K562 (cell line): ENCODE results near the gene WHAMM. TPM values are rescaled to one million over a fixed set of nuclear protein-coding genes. Genes with fewer than 3 reads are reported as not detected.

Source experiments
- ATAC-seq: fragments of 200-7000 bp; cut with Tn5 transposase; 3 replicates; pipeline ENCODE4 v1.9.1; 2020; ENCODE audit warnings: moderate library complexity
- BruUV-seq: library from RNA; stranded (reverse); fragments of 400-500 nt; replicated peaks from 2 replicates; lab custom pipeline; 2021; lab: Mats Ljungman, UMichigan
- CTCF ChIA-PET: fragments of 300-600 bp; formaldehyde crosslinking; extraction: SDS; loops from one replicate; lab custom pipeline; 2021; ENCODE audit warnings: low intra/inter-chr PET ratio; lab: Yijun Ruan, JAX
- POLR2A ChIA-PET: fragments of 300-600, 350-650 bp; sonication (Branson Sonifier 250); formaldehyde crosslinking; extraction: SDS; loops from one replicate; lab custom pipeline; 2021; ENCODE audit warnings: antibody characterized with exemption, inconsistent platforms; lab: Yijun Ruan, JAX
- DNase-seq, 4 experiments: peaks; one replicate each; pipeline versions ENCODE4 v3.0.0 to v3.0.0-alpha.2; 2011 to 2018; ENCODE audit warnings: low spot score in 3 of 4, mixed read lengths in 3 of 4; ENCODE audit errors: extremely low read depth in 1 of 4
- FAIRE-seq: peaks from 2 replicates; lab custom pipeline; 2011; peaks lifted over from hg19 to GRCh38; lab: Jason Lieb, UNC
- H2AFZ ChIP-seq: 2 replicates; pipeline ENCODE4 v1.6.0; 2011; ENCODE audit warnings: low read depth, low read length, control low read depth, inconsistent platforms
- H3K27ac ChIP-seq: fragments of 200-600 bp; 3 replicates; pipeline ENCODE4 v1.8.0; 2011; ENCODE audit warnings: low read depth, mild to moderate bottlenecking, control low read depth, inconsistent platforms, low read length, moderate library complexity, mixed read lengths; ENCODE audit errors: extremely low read depth
- H3K27me3 ChIP-seq, 2 experiments: fragments of 300-600 bp in 1 of 2; 2 replicates in 1 of 2; 3 replicates in 1 of 2; pipeline versions ENCODE4 v1.6.0 to v1.8.0; 2011; ENCODE audit warnings: inconsistent platforms in 2 of 2, low read length in 2 of 2, mild to moderate bottlenecking in 1 of 2, mixed read lengths in 1 of 2, moderate library complexity in 1 of 2; ENCODE audit not compliant: control insufficient read depth in 2 of 2, insufficient read depth in 2 of 2
- H3K36me3 ChIP-seq: fragments of 300-600 bp; 3 replicates; pipeline ENCODE4 v1.8.0; 2011; ENCODE audit warnings: mild to moderate bottlenecking, low read length, inconsistent platforms; ENCODE audit not compliant: control insufficient read depth, insufficient read depth
- H3K4me1 ChIP-seq, 2 experiments: fragments of 200-600 bp in 1 of 2; replicated peaks in 1 of 2; 2 replicates in 1 of 2; 3 replicates in 1 of 2; pipeline versions ENCODE4 v1.5.1 to v1.8.0; 2011; ENCODE audit warnings: inconsistent platforms in 2 of 2, low read length in 2 of 2, mild to moderate bottlenecking in 1 of 2, mixed read lengths in 1 of 2, moderate library complexity in 1 of 2; ENCODE audit not compliant: control insufficient read depth in 2 of 2, insufficient read depth in 2 of 2
- H3K4me2 ChIP-seq: 2 replicates; pipeline ENCODE4 v1.6.1; 2011; ENCODE audit warnings: low read length, control low read depth, inconsistent platforms, mixed read lengths; ENCODE audit not compliant: insufficient read depth
- H3K4me3 ChIP-seq: fragments of 200-600 bp; sonication (generic), shearing (Covaris generic); 2 replicates; pipeline ENCODE4 v1.5.1; 2016; ENCODE audit warnings: control low read depth, inconsistent platforms
- H3K79me2 ChIP-seq: fragments of 200-600 bp; 3 replicates; pipeline ENCODE4 v1.8.0; 2011; ENCODE audit warnings: low read length, inconsistent platforms; ENCODE audit not compliant: control insufficient read depth, insufficient read depth
- H3K9ac ChIP-seq, 2 experiments: 2 replicates each; pipeline versions ENCODE4 v1.6.0 to v1.6.1; 2011; ENCODE audit warnings: low read depth in 2 of 2, low read length in 2 of 2, control low read depth in 1 of 2, inconsistent platforms in 1 of 2, mild to moderate bottlenecking in 1 of 2, mixed read lengths in 1 of 2; ENCODE audit not compliant: insufficient read depth in 1 of 2
- H3K9me1 ChIP-seq: one replicate; pipeline ENCODE4 v1.6.0; 2011; ENCODE audit warnings: inconsistent platforms, mild to moderate bottlenecking, low read length, moderate library complexity; ENCODE audit not compliant: control insufficient read depth, insufficient read depth
- H3K9me3 ChIP-seq: replicated peaks from 2 replicates; pipeline ENCODE4 v1.5.1; 2011; ENCODE audit warnings: low read depth, low read length, inconsistent platforms; ENCODE audit not compliant: control insufficient read depth, insufficient read depth
- H4K20me1 ChIP-seq: replicated peaks from 2 replicates; pipeline ENCODE4 v1.6.1; 2011; ENCODE audit warnings: low read length, inconsistent platforms, mixed read lengths; ENCODE audit not compliant: control insufficient read depth, insufficient read depth
- ASH1L ChIP-seq: fragments of 450-650 bp; IDR thresholded peaks from 2 replicates; pipeline ENCODE4 v1.6.1; 2018; ENCODE audit warnings: borderline replicate concordance, mild to moderate bottlenecking, low read depth; ENCODE audit not compliant: partially characterized antibody
- HCFC1 ChIP-seq: IDR thresholded peaks from 2 replicates; pipeline ENCODE4 v1.6.1; 2012; ENCODE audit warnings: low read depth, low read length, improper control_type of control experiment
- HDGF ChIP-seq: fragments of 450-650 bp; IDR thresholded peaks from 2 replicates; pipeline ENCODE4 v1.6.1; 2016
- MEF2D ChIP-seq: conservative IDR thresholded peaks from 2 replicates; pipeline ENCODE4 v1.6.1; 2016; ENCODE audit warnings: low read depth, missing genetic modification characterization, missing compliant biosample characterization
- RCOR1 ChIP-seq, 2 experiments: IDR thresholded peaks; 2 replicates each; pipeline ENCODE4 v1.6.1; 2012; ENCODE audit warnings: low read depth in 2 of 2, low read length in 2 of 2, borderline replicate concordance in 1 of 2, improper control_type of control experiment in 1 of 2
- SETDB1 ChIP-seq: IDR thresholded peaks from one replicate; pipeline ENCODE4 v1.6.1; 2012; ENCODE audit warnings: low read length, control low read depth, inconsistent platforms
- SMAD2 ChIP-seq: fragments of 150-350 bp; IDR thresholded peaks from 2 replicates; pipeline ENCODE4 v1.6.1; 2014; ENCODE audit warnings: low read depth, mild to moderate bottlenecking, low read length
- SRSF9 ChIP-seq: fragments of 200-400 bp; formaldehyde crosslinking; IDR thresholded peaks from 2 replicates; pipeline ENCODE4 v1.6.1; 2017; ENCODE audit warnings: low read depth, low read length, borderline replicate concordance
- TAF1 ChIP-seq: IDR thresholded peaks from 2 replicates; pipeline ENCODE4 v1.6.1; 2011; ENCODE audit warnings: mild to moderate bottlenecking, low read length, moderate library complexity; ENCODE audit not compliant: insufficient read depth, control insufficient read depth, severe bottlenecking; ENCODE audit errors: extremely low read depth
- ZNF121 ChIP-seq: sonication (generic); formaldehyde crosslinking; conservative IDR thresholded peaks from 2 replicates; pipeline ENCODE4 v1.8.0; 2022; ENCODE audit warnings: missing genetic modification reagents
- ZNF431 ChIP-seq: sonication (generic); formaldehyde crosslinking; IDR thresholded peaks from 2 replicates; pipeline ENCODE4 v1.8.0; 2022; ENCODE audit warnings: mild to moderate bottlenecking, missing genetic modification reagents
- ZNF740 ChIP-seq, 3 experiments: fragments of 200-800 bp in 1 of 3; sonication (Bioruptor generic) in 1 of 3; sonication (generic) in 1 of 3; formaldehyde crosslinking in 1 of 3; IDR thresholded peaks; 2 replicates each; pipeline versions ENCODE4 v1.6.1 to v1.8.0; 2016 to 2022; ENCODE audit warnings: mild to moderate bottlenecking in 2 of 3, missing compliant biosample characterization in 2 of 3, missing genetic modification characterization in 2 of 3, missing genetic modification reagents in 1 of 3
- ZNF79 ChIP-seq: fragments of 250-450 bp; sonication (Bioruptor Pico); IDR thresholded peaks from 2 replicates; pipeline ENCODE4 v1.4.0; 2020; ENCODE audit warnings: low read depth, mild to moderate bottlenecking, moderate library complexity
- WGBS: fragments of 100-300 bp; shearing (Covaris generic); methylation state at CpG from one replicate; pipeline ENCODE4 v1.1.6; 2016; ENCODE audit warnings: low coverage, mixed read lengths; ENCODE audit not compliant: insufficient coverage; ENCODE audit errors: missing lambda C conversion rate; 5-methylcytosine and 5-hydroxymethylcytosine counted together
- in situ Hi-C: fragments of 300-500 bp; cut with MboI; formaldehyde crosslinking; loops from 4 replicates; pipeline ENCODE4 v1.15.0; 2018; ENCODE audit warnings: inconsistent platforms, mixed read lengths
- intact Hi-C: fragments of 100-400 bp; cut with micrococcal nuclease; formaldehyde crosslinking; loops from 2 replicates; pipeline ENCODE4 v1.14.2; 2022
- polyA plus RNA-seq, 8 experiments: library from polyadenylated mRNA; depleted of rRNA in 4 of 8; stranded (reverse) in 5 of 8; unstranded in 3 of 8; fragments of >200 nt; fragmentation: Nextera tagmentation in 2 of 8; fragmentation: Illumina TruSeq in 1 of 8; extraction: Ambion mirVana in 2 of 8; extraction: Trizol in 1 of 8; gene quantifications; 2 replicates each; pipeline versions ENCODE4 v1.2.1 to v1.2.3, GENCODE V29; 2011 to 2014; ENCODE audit warnings: inconsistent platforms in 1 of 8, missing spikeins in 1 of 8
- total RNA-seq, 7 experiments: library from RNA; depleted of rRNA in 6 of 7; stranded (reverse); fragments of >200 nt in 6 of 7; fragmentation: Illumina TruSeq in 2 of 7; extraction: Trizol in 2 of 7; gene quantifications; 2 replicates each; pipeline versions ENCODE4 v1.2.1 to v1.2.3, GENCODE V29; 2011 to 2021; ENCODE audit warnings: low replicate concordance in 1 of 7
- TF ChIP-seq, protein P1 (sequence below): fragments of 250-450 bp; sonication (Bioruptor Pico); IDR thresholded peaks from 2 replicates; pipeline ENCODE4 v1.8.0; 2021; ENCODE audit warnings: moderate library complexity, mild to moderate bottlenecking, inconsistent platforms
- TF ChIP-seq, protein P2 (sequence below): sonication (generic); formaldehyde crosslinking; IDR thresholded peaks from 2 replicates; pipeline ENCODE4 v1.9.0; 2022; ENCODE audit warnings: mild to moderate bottlenecking, missing genetic modification reagents

Gene WHAMM
- total and polyA plus RNA-seq, 9 of the 15 experiments (the other 6 are each of a cell fraction or from before 2014, with no cell fraction given) = 2.0 to 4.8 (median 3.6) TPM

GRCh38 chr15:82789491-82789890 is 19.9 kb upstream of the WHAMM start:
- no peak; the same call in 2 of the 3 replicates for ATAC-seq
- H3K9me1 ChIP-seq = no peaks in the 10 kb centered on the region
- H4K20me1 ChIP-seq = no peaks in the 10 kb centered on the region
- no peak overlapping the region for H3K9ac ChIP-seq
- H3K4me3 ChIP-seq = no peak overlapping the region
- peaks cover 7 to 21% of the 10 kb centered on the region in 2 experiments for H3K27me3 ChIP-seq
- no peak overlapping the region for H2AFZ ChIP-seq
- ChIA-PET CTCF (no interaction called here), POLR2A (no interaction called here)
- H3K36me3 ChIP-seq = no peaks in the 10 kb centered on the region
- intact Hi-C loops = no loop called here
- no peak for FAIRE-seq
- no peaks in the 10 kb centered on the region for H3K79me2 ChIP-seq
- H3K9me3 ChIP-seq = no peaks in the 10 kb centered on the region
- BruUV-seq = no TSS peak
- TF ChIP-seq ZNF121 (CRISPR knock-in tag) = peak; percentile 45; the same call in 1 of the 2 replicates
- TF ChIP-seq RCOR1 (IDR thresholded peaks at IDR 0.05; ENCODE audit: borderline replicate concordance in 1 of 2, low read depth in 2 of 2, low read length in 2 of 2) = no peak
- 0% methylated on average over 1 of the region's 1 CpG for WGBS
- H3K27ac ChIP-seq = no peak overlapping the region
- H3K4me2 ChIP-seq = no peak overlapping the region
- peak in 1 of 4 experiments; percentile 3 for DNase-seq
- in situ Hi-C loops = no loop called here
- no peaks in the 10 kb centered on the region; a peak in 1 of 5 replicates for H3K4me1 ChIP-seq

DNA sequence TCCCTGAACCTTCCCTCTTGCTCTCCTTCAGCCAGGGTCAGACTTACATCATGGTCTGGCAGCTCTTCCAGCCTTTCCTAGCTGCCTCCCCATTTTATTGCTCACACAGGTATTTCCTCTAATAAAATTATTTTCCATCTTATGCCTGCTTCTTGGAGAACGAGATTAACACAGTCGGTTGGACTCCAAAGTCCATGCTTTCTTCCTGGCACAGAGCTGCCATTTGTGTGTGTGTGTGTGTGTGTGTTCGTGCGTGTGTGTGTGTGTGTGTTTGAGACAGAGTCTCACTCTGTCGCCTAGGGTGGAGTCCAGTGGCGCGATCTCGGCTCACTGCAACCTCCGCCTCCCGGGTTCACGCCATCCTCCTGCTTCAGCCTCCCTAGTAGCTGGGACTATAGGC is 19.1 kb upstream of the WHAMM start:
- no peak overlapping the region for H3K4me2 ChIP-seq
- no peaks in the 10 kb centered on the region for H3K9me3 ChIP-seq
- H3K36me3 ChIP-seq = no peaks in the 10 kb centered on the region
- CTCF ChIA-PET = no interaction called here
- H3K79me2 ChIP-seq = no peaks in the 10 kb centered on the region
- no peak overlapping the region for H3K9ac ChIP-seq
- H3K27ac ChIP-seq = no peak overlapping the region
- H3K27me3 ChIP-seq = peaks cover 7 to 17% of the 10 kb centered on the region in 2 experiments
- TF ChIP-seq ZNF740 (CRISPR knock-in tag; IDR thresholded peaks at IDR 0.05) (no peak), ZNF740 (tag; IDR thresholded peaks at IDR 0.05) (no peak), HDGF (no peak), ASH1L (no peak), HCFC1 (no peak), SMAD2 (no peak), TAF1 (no peak), SRSF9 (no peak), SETDB1 (no peak), ZNF431 (no peak), MEF2D (tag) (no peak), ZNF79 (CRISPR knock-in tag) (no peak)
- TF ChIP-seq, protein P1, sequence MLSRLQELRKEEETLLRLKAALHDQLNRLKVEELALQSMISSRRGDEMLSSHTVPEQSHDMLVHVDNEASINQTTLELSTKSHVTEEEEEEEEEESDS = no peak
- TF ChIP-seq, protein P2, sequence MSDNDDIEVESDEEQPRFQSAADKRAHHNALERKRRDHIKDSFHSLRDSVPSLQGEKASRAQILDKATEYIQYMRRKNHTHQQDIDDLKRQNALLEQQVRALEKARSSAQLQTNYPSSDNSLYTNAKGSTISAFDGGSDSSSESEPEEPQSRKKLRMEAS (CRISPR knock-in tag) = no peak
- TF ChIP-seq, all 486 proteins: peak for 0
- ATAC-seq (no peak; the same call in 2 of the 3 replicates), FAIRE-seq (no peak), DNase-seq (no peak)
- in situ Hi-C loops = no loop called here
- 13% methylated on average over 11 of the region's 11 CpGs for WGBS
- Histone ChIP-seq H3K4me1 (no peaks in the 10 kb centered on the region; a peak in 1 of 5 replicates), H3K9me1 (no peaks in the 10 kb centered on the region), H3K4me3 (no peak overlapping the region), H4K20me1 (no peaks in the 10 kb centered on the region), H2AFZ (no peak overlapping the region)
- POLR2A ChIA-PET = interaction anchor here (0.8 kb wide), 1 partner anchor 40 kb away, joined by 4 read pairs; no protein-coding TSS in a partner anchor
- intact Hi-C loops = no loop called here
- no TSS peak for BruUV-seq
